Activated CD8-positive, alpha-beta T cell treated with anti-CD3 and anti-CD28 coated beads for 36 hours (primary cell): ENCODE data around the gene CTR9. TPM values are rescaled to one million over a fixed set of nuclear protein-coding genes. Genes with fewer than 3 reads are reported as not detected.

ENCODE experiments used
- ATAC-seq: fragments of 200-7000 bp; cut with Tn5 transposase; one replicate; pipeline ENCODE4 v1.10.0; 2021; ENCODE audit warnings: mild to moderate bottlenecking, moderate library complexity
- CTCF ChIA-PET: fragments of 350-600 bp; sonication (Branson Sonifier 250); formaldehyde crosslinking; loops from one replicate; lab custom pipeline; 2021; ENCODE audit warnings: antibody characterized with exemption; lab: Charles Lee
- POLR2A ChIA-PET: fragments of 350-600 bp; sonication (Branson Sonifier 250); formaldehyde crosslinking; loops from one replicate; lab custom pipeline; 2021; ENCODE audit warnings: antibody characterized with exemption; lab: Charles Lee
- DNase-seq: peaks from one replicate; pipeline ENCODE4 v3.0.0-alpha.2; 2020
- H3K27ac Mint-ChIP-seq: one replicate; pipeline ENCODE4 v1.8.0; 2021; ENCODE audit warnings: mild to moderate bottlenecking, mixed read lengths
- H3K27me3 Mint-ChIP-seq: one replicate; pipeline ENCODE4 v1.8.0; 2021; ENCODE audit warnings: mixed read lengths
- H3K36me3 Mint-ChIP-seq: one replicate; pipeline ENCODE4 v1.8.0; 2021; ENCODE audit warnings: low read depth, mixed read lengths
- H3K4me1 Mint-ChIP-seq: one replicate; pipeline ENCODE4 v1.8.0; 2021; ENCODE audit warnings: low read depth, mixed read lengths
- H3K4me3 Mint-ChIP-seq: one replicate; pipeline ENCODE4 v1.8.0; 2021; ENCODE audit warnings: mild to moderate bottlenecking, moderate library complexity, mixed read lengths
- H3K9me3 Mint-ChIP-seq: one replicate; pipeline ENCODE4 v1.8.0; 2021; ENCODE audit warnings: mixed read lengths
- intact Hi-C: fragments of 100-400 bp; cut with micrococcal nuclease; formaldehyde crosslinking; loops from one replicate; pipeline ENCODE4 v1.10.0; 2022
- total RNA-seq, 2 experiments: library from RNA; stranded (reverse); gene quantifications; one replicate each; pipeline ENCODE4 v1.2.3, GENCODE V29; 2021
- TF ChIP-seq, protein P1 (sequence below): fragments of 200-600 bp; IDR thresholded peaks from one replicate; pipeline ENCODE4 v1.8.0; 2022; ENCODE audit warnings: antibody characterized with exemption, mild to moderate bottlenecking

The CTR9 gene
- total RNA-seq, 2 experiments from 2014 or later, result 35.9 to 37.1 TPM

DNA sequence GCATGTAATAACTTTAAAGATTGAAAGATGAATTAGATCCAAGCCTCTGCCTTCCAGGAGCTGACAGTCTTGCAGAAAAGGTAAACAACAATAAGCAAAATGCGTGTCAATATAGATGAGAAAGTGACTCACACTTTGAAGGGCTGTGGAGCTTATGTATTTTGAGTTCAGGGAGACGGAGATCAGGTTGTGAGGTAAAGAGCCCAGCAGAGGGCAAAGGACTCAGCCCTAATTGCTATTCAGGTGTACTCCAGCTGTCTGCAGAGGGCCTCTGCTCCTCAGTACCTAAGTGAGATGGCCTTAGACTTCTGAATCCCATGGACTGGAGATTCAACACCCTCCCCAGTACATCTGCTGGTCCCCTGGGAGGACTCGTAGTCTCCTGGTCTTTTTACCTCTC lies 22.9 kb upstream of the CTR9 start:
- Mint-ChIP-seq H3K9me3 (peaks cover 8% of the 10 kb centered on the region), H3K4me3 (no peak overlapping the region), H3K27ac (no peak overlapping the region), H3K4me1 (peaks cover 18% of the 10 kb centered on the region), H3K36me3 (no peaks in the 10 kb centered on the region), H3K27me3 (peaks cover 17% of the 10 kb centered on the region)
- TF ChIP-seq, protein P1, sequence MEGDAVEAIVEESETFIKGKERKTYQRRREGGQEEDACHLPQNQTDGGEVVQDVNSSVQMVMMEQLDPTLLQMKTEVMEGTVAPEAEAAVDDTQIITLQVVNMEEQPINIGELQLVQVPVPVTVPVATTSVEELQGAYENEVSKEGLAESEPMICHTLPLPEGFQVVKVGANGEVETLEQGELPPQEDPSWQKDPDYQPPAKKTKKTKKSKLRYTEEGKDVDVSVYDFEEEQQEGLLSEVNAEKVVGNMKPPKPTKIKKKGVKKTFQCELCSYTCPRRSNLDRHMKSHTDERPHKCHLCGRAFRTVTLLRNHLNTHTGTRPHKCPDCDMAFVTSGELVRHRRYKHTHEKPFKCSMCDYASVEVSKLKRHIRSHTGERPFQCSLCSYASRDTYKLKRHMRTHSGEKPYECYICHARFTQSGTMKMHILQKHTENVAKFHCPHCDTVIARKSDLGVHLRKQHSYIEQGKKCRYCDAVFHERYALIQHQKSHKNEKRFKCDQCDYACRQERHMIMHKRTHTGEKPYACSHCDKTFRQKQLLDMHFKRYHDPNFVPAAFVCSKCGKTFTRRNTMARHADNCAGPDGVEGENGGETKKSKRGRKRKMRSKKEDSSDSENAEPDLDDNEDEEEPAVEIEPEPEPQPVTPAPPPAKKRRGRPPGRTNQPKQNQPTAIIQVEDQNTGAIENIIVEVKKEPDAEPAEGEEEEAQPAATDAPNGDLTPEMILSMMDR, result no peak
- ATAC-seq (no peak), DNase-seq (no peak)
- intact Hi-C loops, result no loop called here
- POLR2A ChIA-PET, result interaction anchor here (1.2 kb wide), 1 partner anchor 286 kb away, joined by 5 read pairs; no protein-coding TSS in a partner anchor
- CTCF ChIA-PET, result interaction anchor here (1.1 to 1.3 kb wide), 3 partner anchors 14 to 75 kb away, joined by 4 to 5 read pairs (median 4); no protein-coding TSS in a partner anchor

DNA sequence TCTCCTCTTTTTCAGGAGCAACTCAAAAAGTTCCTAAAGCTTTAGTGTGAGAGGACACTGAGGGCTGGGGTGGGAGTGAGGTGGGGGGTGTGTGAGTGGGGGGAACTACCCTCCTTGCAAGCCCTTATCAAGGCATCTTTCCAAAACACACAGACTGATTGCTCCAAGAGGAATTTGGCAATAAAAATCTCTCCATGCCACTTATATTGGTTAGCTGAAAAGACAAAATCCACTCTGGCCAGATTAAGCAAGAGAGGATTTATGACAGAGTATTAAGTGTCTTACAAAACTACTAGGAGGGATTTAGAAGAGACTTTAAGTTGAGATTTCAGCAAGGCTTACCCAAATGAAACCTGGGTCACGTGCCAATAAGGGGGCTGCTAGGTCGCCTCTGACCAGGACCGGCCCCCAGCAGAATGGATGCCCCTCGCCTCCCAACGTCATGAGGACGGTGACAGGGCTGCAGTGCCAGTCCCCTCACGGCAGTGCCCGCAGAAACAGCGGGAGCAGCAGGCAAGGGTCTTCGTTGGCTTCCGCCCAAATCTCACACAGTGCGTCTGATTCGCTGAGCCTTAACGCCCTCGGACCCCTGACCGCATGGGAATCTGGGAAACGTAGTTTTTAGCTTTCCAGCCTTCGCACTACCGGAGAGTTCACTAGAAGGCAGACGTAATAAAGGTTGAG lies 22.1 kb upstream of the CTR9 start:
- peaks cover 8% of the 10 kb centered on the region for H3K9me3 Mint-ChIP-seq
- POLR2A ChIA-PET, result no interaction called here
- H3K27me3 Mint-ChIP-seq, result peaks cover 15% of the 10 kb centered on the region
- DNase-seq, result no peak
- no peak for ATAC-seq
- CTCF ChIA-PET, result interaction anchor here (1.1 kb wide), 1 partner anchor 76 kb away, joined by 4 read pairs; no protein-coding TSS in a partner anchor
- H3K27ac Mint-ChIP-seq, result no peak overlapping the region
- H3K4me3 Mint-ChIP-seq, result no peak overlapping the region
- no peaks in the 10 kb centered on the region for H3K36me3 Mint-ChIP-seq
- intact Hi-C loops, result no loop called here
- TF ChIP-seq, protein P1, result no peak
- H3K4me1 Mint-ChIP-seq, result peaks cover 18% of the 10 kb centered on the region

DNA sequence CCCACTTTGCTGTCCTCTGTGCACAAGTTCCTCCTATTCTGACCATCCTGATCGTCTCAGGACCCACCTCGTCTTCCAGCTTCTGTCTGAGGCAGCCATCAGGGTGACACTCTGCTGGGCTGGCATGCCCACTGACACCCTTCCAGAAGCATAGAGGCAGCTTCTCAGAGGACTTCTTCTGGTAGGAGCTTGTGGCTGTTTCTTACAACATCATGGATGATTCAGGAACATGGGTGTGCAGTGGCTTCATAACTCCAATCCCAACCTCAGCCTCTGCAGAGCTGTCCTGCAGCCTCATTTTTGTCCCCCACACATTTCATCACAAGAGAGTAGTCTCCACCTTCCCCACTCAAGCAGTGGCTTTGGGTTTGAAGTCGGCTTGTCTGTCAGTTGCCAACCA lies 20.9 kb upstream of the CTR9 start:
- Mint-ChIP-seq H3K36me3 (no peaks in the 10 kb centered on the region), H3K27me3 (peaks cover 11% of the 10 kb centered on the region), H3K4me3 (no peak overlapping the region), H3K4me1 (peaks cover 17% of the 10 kb centered on the region), H3K9me3 (peaks cover 8% of the 10 kb centered on the region), H3K27ac (no peak overlapping the region)
- POLR2A ChIA-PET, result interaction anchor here (0.8 kb wide), 1 partner anchor 189 kb away, joined by 3 read pairs; the partner anchor contains the start of gene RNF141
- ATAC-seq, result no peak
- DNase-seq, result no peak
- CTCF ChIA-PET, result interaction anchor here (1.5 kb wide), 1 partner anchor 324 kb away, joined by 3 read pairs; no protein-coding TSS in a partner anchor
- TF ChIP-seq, protein P1, result no peak
- intact Hi-C loops, result loop anchor here (10.0 kb wide), 2 partner anchors 75 to 205 kb away; no protein-coding TSS in a partner anchor

DNA sequence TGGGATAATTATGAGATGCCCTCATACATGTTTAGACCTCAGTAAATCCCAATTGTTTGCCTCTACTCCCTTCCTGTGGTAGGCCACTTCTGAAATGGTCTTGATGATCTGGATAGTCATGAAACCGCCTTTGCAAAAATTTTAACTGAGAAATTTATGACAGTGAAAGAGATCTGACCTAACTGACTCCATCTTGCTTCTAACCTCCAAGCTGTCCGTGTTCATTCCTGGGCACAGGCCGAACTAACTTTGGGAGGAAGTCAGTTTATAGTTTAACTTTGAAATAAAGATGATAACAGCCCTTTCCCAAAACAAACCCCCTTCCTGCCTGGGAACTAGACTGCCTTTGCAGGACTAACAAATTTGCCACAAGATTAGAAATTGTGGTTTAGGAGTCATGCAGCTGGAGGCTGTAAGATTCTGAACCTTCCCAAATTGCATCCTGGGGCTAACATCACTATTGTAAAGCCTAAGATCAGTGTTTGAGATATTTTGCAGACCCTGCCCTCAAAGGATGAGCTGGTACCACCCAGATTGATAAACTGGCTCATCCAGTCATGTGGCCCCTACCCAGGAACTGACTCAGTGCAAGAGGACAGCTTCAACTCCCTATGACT lies 19.9 kb upstream of the CTR9 start:
- Mint-ChIP-seq H3K9me3 (peaks cover under 1% of the 10 kb centered on the region), H3K27me3 (peaks cover 11% of the 10 kb centered on the region), H3K27ac (no peak overlapping the region), H3K4me1 (peaks cover 14% of the 10 kb centered on the region), H3K4me3 (no peak overlapping the region), H3K36me3 (no peaks in the 10 kb centered on the region)
- ChIA-PET CTCF (interaction anchor here (1.5 kb wide), 1 partner anchor 325 kb away, joined by 3 read pairs; no protein-coding TSS in a partner anchor), POLR2A (interaction anchor here (0.8 kb wide), 1 partner anchor 190 kb away, joined by 3 read pairs; the partner anchor contains the start of gene RNF141)
- intact Hi-C loops, result loop anchor here (10.0 kb wide), 2 partner anchors 76 to 206 kb away; no protein-coding TSS in a partner anchor
- DNase-seq, result no peak
- no peak for ATAC-seq
- TF ChIP-seq, protein P1, result no peak
